Neural cell (in vitro differentiated cells): ENCODE measurements around the gene RPL13A. TPM values are rescaled to one million over a fixed set of nuclear protein-coding genes. Genes with fewer than 3 reads are reported as not detected.

ENCODE experiments used
- H2AFZ ChIP-seq: fragments of 200-600, 300-800 bp; sonication (generic), shearing (Covaris generic); 2 replicates; pipeline ENCODE4 v1.6.0; 2014; ENCODE audit warnings: low read depth, mild to moderate bottlenecking, antibody characterized with exemption, low read length, moderate library complexity
- H3F3A ChIP-seq: fragments of 200-600 bp; shearing (Covaris generic); 2 replicates; pipeline ENCODE4 v1.6.1; 2016; ENCODE audit warnings: mild to moderate bottlenecking, moderate library complexity, mixed read lengths, antibody characterized with exemption, low read length; ENCODE audit not compliant: insufficient read depth, poor library complexity, severe bottlenecking
- H3K27ac ChIP-seq: fragments of 200-600, 300-800 bp; sonication (generic), shearing (Covaris generic); 2 replicates; pipeline ENCODE4 v1.5.1; 2014; ENCODE audit warnings: mild to moderate bottlenecking, low read length, moderate library complexity
- H3K27me3 ChIP-seq: fragments of 300-800, 200-600 bp; sonication (generic), shearing (Covaris generic); 2 replicates; pipeline ENCODE4 v1.6.0; 2014; ENCODE audit warnings: mild to moderate bottlenecking, low read depth, low read length, moderate library complexity; ENCODE audit not compliant: insufficient read depth
- H3K36me3 ChIP-seq: fragments of 300-800, 200-600 bp; sonication (generic), shearing (Covaris generic); 2 replicates; pipeline ENCODE4 v1.5.1; 2014; ENCODE audit warnings: mild to moderate bottlenecking, antibody characterized with exemption, low read length, moderate library complexity; ENCODE audit not compliant: insufficient read depth
- H3K4me2 ChIP-seq: fragments of 300-800, 200-600 bp; sonication (generic), shearing (Covaris generic); 2 replicates; pipeline ENCODE4 v1.6.0; 2014; ENCODE audit warnings: mild to moderate bottlenecking, low read length
- H3K4me3 ChIP-seq: fragments of 300-800, 200-600 bp; sonication (generic), shearing (Covaris generic); 2 replicates; pipeline ENCODE4 v1.5.1; 2014; ENCODE audit warnings: mild to moderate bottlenecking, low read length, moderate library complexity
- H3K79me2 ChIP-seq: fragments of 200-600 bp; shearing (Covaris generic); replicated peaks from 2 replicates; pipeline ENCODE4 v1.6.0; 2014; ENCODE audit warnings: mild to moderate bottlenecking, low read length, moderate library complexity; ENCODE audit not compliant: insufficient read depth
- H3K9ac ChIP-seq: fragments of 300-800, 200-600 bp; sonication (generic), shearing (Covaris generic); 2 replicates; pipeline ENCODE4 v1.6.1; 2016; ENCODE audit warnings: mild to moderate bottlenecking, low read length, mixed read lengths
- H3K9me2 ChIP-seq: fragments of 200-600 bp; shearing (Covaris generic); 2 replicates; pipeline ENCODE4 v1.6.1; 2016; ENCODE audit warnings: mild to moderate bottlenecking, low read length, mixed read lengths; ENCODE audit not compliant: insufficient read depth
- H3K9me3 ChIP-seq: fragments of 200-600, 300-800 bp; sonication (generic), shearing (Covaris generic); 2 replicates; pipeline ENCODE4 v1.6.1; 2016; ENCODE audit warnings: mild to moderate bottlenecking, mixed run types, low read length, moderate library complexity, mixed read lengths
- H4K20me1 ChIP-seq: fragments of 200-600 bp; shearing (Covaris generic); 2 replicates; pipeline ENCODE4 v1.6.1; 2016; ENCODE audit warnings: mild to moderate bottlenecking, mixed run types; ENCODE audit not compliant: insufficient read depth
- EP300 ChIP-seq: fragments of 450-650 bp; conservative IDR thresholded peaks from 2 replicates; pipeline ENCODE4 v1.6.1; 2014; ENCODE audit warnings: antibody characterized with exemption, mild to moderate bottlenecking, moderate library complexity; ENCODE audit not compliant: poor library complexity, severe bottlenecking
- EZH2 ChIP-seq: fragments of 200-600, 300-800 bp; shearing (Covaris generic), sonication (generic); IDR thresholded peaks from 2 replicates; pipeline ENCODE4 v1.6.1; 2014; ENCODE audit warnings: antibody characterized with exemption, low read length, borderline replicate concordance, mild to moderate bottlenecking; ENCODE audit not compliant: insufficient read depth, poor library complexity, severe bottlenecking
- MXI1 ChIP-seq: fragments of 450-650 bp; conservative IDR thresholded peaks from 2 replicates; pipeline ENCODE4 v1.6.1; 2014; ENCODE audit warnings: antibody characterized with exemption, mild to moderate bottlenecking; ENCODE audit not compliant: poor library complexity, severe bottlenecking
- POLR2AphosphoS5 ChIP-seq: IDR thresholded peaks from 2 replicates; pipeline ENCODE4 v1.6.1; 2012
- RAD21 ChIP-seq: fragments of 450-650 bp; conservative IDR thresholded peaks from 2 replicates; pipeline ENCODE4 v1.6.1; 2014; ENCODE audit warnings: antibody characterized with exemption, mild to moderate bottlenecking, moderate library complexity
- SMC3 ChIP-seq: fragments of 450-650 bp; conservative IDR thresholded peaks from 2 replicates; pipeline ENCODE4 v1.6.1; 2014; ENCODE audit warnings: antibody characterized with exemption, mild to moderate bottlenecking, moderate library complexity; ENCODE audit not compliant: poor library complexity
- TAF1 ChIP-seq: IDR thresholded peaks from 2 replicates; pipeline ENCODE4 v1.6.1; 2012; ENCODE audit warnings: low read depth
- polyA plus RNA-seq: library from polyadenylated mRNA; depleted of rRNA; stranded (reverse); fragments of >200 nt; gene quantifications from 2 replicates; pipeline ENCODE4 v1.2.3, GENCODE V29; 2014
- TF ChIP-seq, protein P1 (sequence below): fragments of 450-650 bp; IDR thresholded peaks from 2 replicates; pipeline ENCODE4 v1.5.1; 2014; ENCODE audit warnings: antibody characterized with exemption, mild to moderate bottlenecking, moderate library complexity; ENCODE audit not compliant: poor library complexity, severe bottlenecking
- TF ChIP-seq, protein P2 (sequence below): IDR thresholded peaks from 2 replicates; pipeline ENCODE4 v1.6.1; 2012; ENCODE audit warnings: borderline replicate concordance

Gene RPL13A
- polyA plus RNA-seq, 1 donor from 2014 or later: 2,313 TPM

DNA sequence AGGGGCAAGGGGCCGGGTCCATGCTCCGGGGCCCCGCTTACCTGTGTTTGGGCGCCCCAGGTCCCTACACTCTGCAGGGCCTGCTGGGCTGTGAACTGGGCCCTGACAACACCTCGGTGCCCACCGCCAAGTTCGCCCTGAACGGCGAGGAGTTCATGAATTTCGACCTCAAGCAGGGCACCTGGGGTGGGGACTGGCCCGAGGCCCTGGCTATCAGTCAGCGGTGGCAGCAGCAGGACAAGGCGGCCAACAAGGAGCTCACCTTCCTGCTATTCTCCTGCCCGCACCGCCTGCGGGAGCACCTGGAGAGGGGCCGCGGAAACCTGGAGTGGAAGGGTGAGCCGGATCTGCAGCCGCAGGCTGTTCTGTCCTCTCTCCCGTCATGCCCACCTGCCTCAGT is 26.7 kb downstream of the RPL13A start:
- H3K27me3 ChIP-seq: no peaks in the 10 kb centered on the region
- no peaks in the 10 kb centered on the region for H3K36me3 ChIP-seq
- no peak overlapping the region for H3K4me3 ChIP-seq
- no peaks in the 10 kb centered on the region for H3K79me2 ChIP-seq
- no peak overlapping the region for H3K27ac ChIP-seq
- no peak overlapping the region for H2AFZ ChIP-seq
- no peaks in the 10 kb centered on the region for H4K20me1 ChIP-seq
- H3F3A ChIP-seq: no peaks in the 10 kb centered on the region
- H3K9me3 ChIP-seq: no peaks in the 10 kb centered on the region
- no peak overlapping the region for H3K4me2 ChIP-seq
- no peaks in the 10 kb centered on the region for H3K9me2 ChIP-seq
- no peak overlapping the region for H3K9ac ChIP-seq
- TF ChIP-seq TAF1 (no peak), EZH2 (no peak), RAD21 (no peak), SMC3 (no peak), MXI1 (no peak), EP300 (no peak), POLR2AphosphoS5 (no peak)
- TF ChIP-seq, protein P1, sequence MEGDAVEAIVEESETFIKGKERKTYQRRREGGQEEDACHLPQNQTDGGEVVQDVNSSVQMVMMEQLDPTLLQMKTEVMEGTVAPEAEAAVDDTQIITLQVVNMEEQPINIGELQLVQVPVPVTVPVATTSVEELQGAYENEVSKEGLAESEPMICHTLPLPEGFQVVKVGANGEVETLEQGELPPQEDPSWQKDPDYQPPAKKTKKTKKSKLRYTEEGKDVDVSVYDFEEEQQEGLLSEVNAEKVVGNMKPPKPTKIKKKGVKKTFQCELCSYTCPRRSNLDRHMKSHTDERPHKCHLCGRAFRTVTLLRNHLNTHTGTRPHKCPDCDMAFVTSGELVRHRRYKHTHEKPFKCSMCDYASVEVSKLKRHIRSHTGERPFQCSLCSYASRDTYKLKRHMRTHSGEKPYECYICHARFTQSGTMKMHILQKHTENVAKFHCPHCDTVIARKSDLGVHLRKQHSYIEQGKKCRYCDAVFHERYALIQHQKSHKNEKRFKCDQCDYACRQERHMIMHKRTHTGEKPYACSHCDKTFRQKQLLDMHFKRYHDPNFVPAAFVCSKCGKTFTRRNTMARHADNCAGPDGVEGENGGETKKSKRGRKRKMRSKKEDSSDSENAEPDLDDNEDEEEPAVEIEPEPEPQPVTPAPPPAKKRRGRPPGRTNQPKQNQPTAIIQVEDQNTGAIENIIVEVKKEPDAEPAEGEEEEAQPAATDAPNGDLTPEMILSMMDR: no peak
- TF ChIP-seq, protein P2, sequence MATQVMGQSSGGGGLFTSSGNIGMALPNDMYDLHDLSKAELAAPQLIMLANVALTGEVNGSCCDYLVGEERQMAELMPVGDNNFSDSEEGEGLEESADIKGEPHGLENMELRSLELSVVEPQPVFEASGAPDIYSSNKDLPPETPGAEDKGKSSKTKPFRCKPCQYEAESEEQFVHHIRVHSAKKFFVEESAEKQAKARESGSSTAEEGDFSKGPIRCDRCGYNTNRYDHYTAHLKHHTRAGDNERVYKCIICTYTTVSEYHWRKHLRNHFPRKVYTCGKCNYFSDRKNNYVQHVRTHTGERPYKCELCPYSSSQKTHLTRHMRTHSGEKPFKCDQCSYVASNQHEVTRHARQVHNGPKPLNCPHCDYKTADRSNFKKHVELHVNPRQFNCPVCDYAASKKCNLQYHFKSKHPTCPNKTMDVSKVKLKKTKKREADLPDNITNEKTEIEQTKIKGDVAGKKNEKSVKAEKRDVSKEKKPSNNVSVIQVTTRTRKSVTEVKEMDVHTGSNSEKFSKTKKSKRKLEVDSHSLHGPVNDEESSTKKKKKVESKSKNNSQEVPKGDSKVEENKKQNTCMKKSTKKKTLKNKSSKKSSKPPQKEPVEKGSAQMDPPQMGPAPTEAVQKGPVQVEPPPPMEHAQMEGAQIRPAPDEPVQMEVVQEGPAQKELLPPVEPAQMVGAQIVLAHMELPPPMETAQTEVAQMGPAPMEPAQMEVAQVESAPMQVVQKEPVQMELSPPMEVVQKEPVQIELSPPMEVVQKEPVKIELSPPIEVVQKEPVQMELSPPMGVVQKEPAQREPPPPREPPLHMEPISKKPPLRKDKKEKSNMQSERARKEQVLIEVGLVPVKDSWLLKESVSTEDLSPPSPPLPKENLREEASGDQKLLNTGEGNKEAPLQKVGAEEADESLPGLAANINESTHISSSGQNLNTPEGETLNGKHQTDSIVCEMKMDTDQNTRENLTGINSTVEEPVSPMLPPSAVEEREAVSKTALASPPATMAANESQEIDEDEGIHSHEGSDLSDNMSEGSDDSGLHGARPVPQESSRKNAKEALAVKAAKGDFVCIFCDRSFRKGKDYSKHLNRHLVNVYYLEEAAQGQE: no peak

DNA sequence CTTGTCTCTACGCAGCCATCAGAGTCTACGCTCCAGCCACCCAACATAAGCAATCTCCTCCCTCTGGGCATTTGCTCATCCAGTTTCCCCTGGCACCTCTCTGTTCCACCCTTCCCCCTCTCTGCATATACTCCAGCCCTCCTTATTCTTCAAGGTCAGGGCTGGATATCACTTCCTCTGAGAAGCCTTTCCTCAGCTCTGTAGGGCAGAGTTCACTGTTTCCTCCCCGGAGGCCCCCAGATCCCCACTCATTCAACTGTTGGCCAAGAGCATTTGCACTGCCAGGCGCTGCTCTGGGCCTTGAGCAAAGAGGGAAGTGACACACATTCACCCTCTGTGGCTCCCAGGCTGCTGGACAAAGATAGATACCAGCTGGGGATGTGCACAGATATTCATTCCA is 28.4 kb downstream of the RPL13A start:
- no peak overlapping the region for H3K27ac ChIP-seq
- no peak overlapping the region for H3K4me3 ChIP-seq
- no peak overlapping the region for H3K4me2 ChIP-seq
- H3K9ac ChIP-seq: no peak overlapping the region
- H4K20me1 ChIP-seq: no peaks in the 10 kb centered on the region
- H3K36me3 ChIP-seq: no peaks in the 10 kb centered on the region
- H3K79me2 ChIP-seq: no peaks in the 10 kb centered on the region
- H3K9me2 ChIP-seq: no peaks in the 10 kb centered on the region
- no peaks in the 10 kb centered on the region for H3K27me3 ChIP-seq
- TF ChIP-seq, protein P2: no peak
- TF ChIP-seq, protein P1: no peak
- no peak for TF ChIP-seq RAD21
- no peak for TF ChIP-seq TAF1
- TF ChIP-seq SMC3: no peak
- TF ChIP-seq POLR2AphosphoS5: no peak
- TF ChIP-seq EP300: no peak
- TF ChIP-seq EZH2: no peak
- TF ChIP-seq MXI1: no peak
- no peak overlapping the region for H2AFZ ChIP-seq
- no peaks in the 10 kb centered on the region for H3K9me3 ChIP-seq
- H3F3A ChIP-seq: no peaks in the 10 kb centered on the region
